SK-N-SH treated with all-trans-retinoic acid at 6 μM for 48 hours (cell line): Measurements from ENCODE around the gene GALNTL6.

Source experiments
- ARNTL ChIP-seq: fragments of 450-650 bp; formaldehyde crosslinking; IDR thresholded peaks from 2 replicates; pipeline ENCODE4 v1.5.0; 2020; ENCODE audit warnings: low read depth, mild to moderate bottlenecking, moderate library complexity, borderline replicate concordance
- BACH2 ChIP-seq: fragments of 250-450 bp; sonication (Bioruptor Pico); IDR thresholded peaks from 2 replicates; pipeline ENCODE4 v1.9.0; 2021; ENCODE audit warnings: mild to moderate bottlenecking, borderline replicate concordance
- CREB5 ChIP-seq: fragments of 250-450 bp; sonication (Bioruptor Pico); IDR thresholded peaks from 2 replicates; pipeline ENCODE4 v1.5.1; 2020; ENCODE audit warnings: low read depth, mild to moderate bottlenecking, moderate library complexity
- ESRRG ChIP-seq: fragments of 250-450 bp; sonication (Bioruptor Pico); IDR thresholded peaks from 2 replicates; pipeline ENCODE4 v1.6.1; 2021; ENCODE audit warnings: mild to moderate bottlenecking
- PATZ1 ChIP-seq: fragments of 250-450 bp; sonication (Bioruptor Pico); IDR thresholded peaks from 2 replicates; pipeline ENCODE4 v1.8.0; 2020; ENCODE audit warnings: mild to moderate bottlenecking, moderate library complexity, borderline replicate concordance
- POU6F1 ChIP-seq: fragments of 250-450 bp; sonication (Bioruptor Pico); IDR thresholded peaks from 2 replicates; pipeline ENCODE4 v1.8.0; 2021; ENCODE audit warnings: low read depth, mild to moderate bottlenecking, moderate library complexity, borderline replicate concordance
- TSHZ2 ChIP-seq: fragments of 250-450 bp; sonication (Bioruptor Pico); IDR thresholded peaks from 2 replicates; pipeline ENCODE4 v1.5.0; 2020; ENCODE audit warnings: mild to moderate bottlenecking, moderate library complexity
- ZFP30 ChIP-seq: fragments of 450-650 bp; formaldehyde crosslinking; IDR thresholded peaks from 2 replicates; pipeline ENCODE4 v1.5.0; 2022; ENCODE audit warnings: mild to moderate bottlenecking, moderate library complexity

GRCh38 chr4:172946503-172946902 lies 1133.3 kb downstream of the GALNTL6 start:
- no peak for TF ChIP-seq ZFP30 (CRISPR knock-in tag)
- no peak for TF ChIP-seq ESRRG
- TF ChIP-seq ARNTL (CRISPR knock-in tag), result no peak
- TF ChIP-seq TSHZ2 (CRISPR knock-in tag), result no peak
- no peak for TF ChIP-seq POU6F1 (CRISPR knock-in tag)
- TF ChIP-seq PATZ1 (CRISPR knock-in tag), result no peak
- no peak for TF ChIP-seq CREB5 (CRISPR knock-in tag)
- TF ChIP-seq BACH2 (CRISPR knock-in tag), result no peak
